Skeletal muscle satellite cell (primary cell): Measurements from ENCODE around the gene FAM151B. TPM values are rescaled to one million over a fixed set of nuclear protein-coding genes. Genes with fewer than 3 reads are reported as not detected.
"Not testable (repeated sequence)": the region's sequence is repeated elsewhere in the genome, so short reads cannot be mapped to it uniquely, and the experiment has no call there.

ENCODE experiments used
- H3K27me3 ChIP-seq: 2 replicates; pipeline ENCODE4 v1.7.0; 2013; ENCODE audit warnings: low read length; ENCODE audit not compliant: control insufficient read depth, insufficient read depth
- H3K36me3 ChIP-seq: 2 replicates; pipeline ENCODE4 v1.7.0; 2013; ENCODE audit warnings: mild to moderate bottlenecking, control low read depth, low read length; ENCODE audit not compliant: insufficient read depth
- H3K4me1 ChIP-seq: 2 replicates; pipeline ENCODE4 v1.7.0; 2013; ENCODE audit warnings: low read length; ENCODE audit not compliant: control insufficient read depth, insufficient read depth
- H3K4me2 ChIP-seq: 2 replicates; pipeline ENCODE4 v1.7.0; 2013; ENCODE audit warnings: mild to moderate bottlenecking, low read length
- H3K4me3 ChIP-seq: 2 replicates; pipeline ENCODE4 v1.7.0; 2013; ENCODE audit warnings: low read length
- H3K9ac ChIP-seq: 2 replicates; pipeline ENCODE4 v1.7.0; 2013; ENCODE audit warnings: mild to moderate bottlenecking, low read depth, low read length, moderate library complexity
- H3K9me3 ChIP-seq: replicated peaks from 2 replicates; pipeline ENCODE4 v1.7.0; 2013; ENCODE audit warnings: mild to moderate bottlenecking, control low read depth, low read length
- total RNA-seq: library from RNA; depleted of rRNA; stranded (reverse); fragments of >200 nt; gene quantifications from 2 replicates; pipeline ENCODE4 v1.2.3, GENCODE V29; 2012; rRNA removed

The FAM151B gene, protein sequence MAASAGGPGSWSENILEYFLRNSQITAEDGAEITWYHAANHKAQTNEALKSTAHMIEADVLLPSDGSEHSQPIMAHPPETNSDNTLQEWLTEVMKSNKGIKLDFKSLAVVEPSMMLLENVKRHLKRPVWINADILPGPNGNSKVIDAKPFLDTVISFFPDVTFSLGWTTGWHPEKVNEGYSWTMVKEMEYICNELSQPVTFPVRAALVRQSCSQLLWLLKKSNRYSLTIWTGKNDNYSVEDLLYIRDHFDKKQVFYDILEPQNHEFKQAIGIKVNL
- total RNA-seq = 1.5 and 2.6 TPM in 2 replicates

DNA sequence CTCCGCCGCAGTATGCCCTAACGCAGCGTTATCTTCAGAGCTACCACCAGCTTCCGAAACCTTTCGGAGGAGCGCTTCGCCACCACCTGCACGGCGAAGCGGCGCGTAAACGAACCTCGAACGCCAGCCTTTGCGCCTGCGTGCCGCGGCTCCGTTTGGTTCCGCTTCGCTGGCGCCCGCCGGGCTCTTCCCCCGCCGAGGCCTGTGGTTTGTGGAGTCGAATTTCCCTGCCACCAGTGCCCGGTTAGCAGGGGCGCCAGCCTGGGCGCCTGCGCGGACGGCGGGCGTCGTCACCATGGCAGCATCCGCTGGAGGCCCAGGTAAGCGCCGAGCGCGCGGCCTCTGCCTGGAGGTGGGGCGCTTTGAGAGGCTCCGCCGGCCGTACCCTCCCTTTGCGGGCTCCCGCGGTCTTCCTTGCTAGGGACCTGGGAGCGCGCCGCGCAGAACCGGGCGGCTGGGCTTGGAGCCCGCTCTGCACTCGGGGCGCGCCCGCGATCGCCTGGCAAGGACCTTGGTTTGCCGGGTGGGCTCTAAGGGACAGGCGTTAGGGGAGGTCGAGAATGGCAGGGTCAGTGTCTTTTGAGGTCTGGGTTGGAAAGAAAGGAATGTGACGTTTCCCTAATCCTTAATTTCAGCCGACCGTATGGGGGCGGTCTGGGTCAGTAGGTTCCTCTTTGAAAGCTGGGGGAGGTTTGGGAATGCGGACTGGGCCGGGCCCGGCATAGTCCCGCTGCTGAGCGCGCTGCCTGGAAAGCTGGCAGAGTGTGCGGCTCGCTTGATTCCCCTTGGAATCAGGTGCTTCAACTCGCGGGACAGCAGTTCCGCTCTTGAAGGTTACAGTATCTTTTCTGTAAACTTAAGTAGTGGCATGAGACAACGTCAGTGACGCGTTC lies at the start of gene FAM151B:
Gene FAM151B, plus strand, starts transcription at position 272 of the 893 bp plus-strand sequence. Its CDS starts 24 bp downstream, at position 296.
- H3K9ac ChIP-seq = peak within 1 kb of the TSS; percentile 83
- peaks cover 6% of the 10 kb centered on the region for H3K36me3 ChIP-seq
- H3K4me1 ChIP-seq = peaks cover 3% of the 10 kb centered on the region
- H3K4me3 ChIP-seq = peak within 1 kb of the TSS; percentile 86
- H3K9me3 ChIP-seq = no peaks in the 10 kb centered on the region
- H3K27me3 ChIP-seq = no peaks in the 10 kb centered on the region
- H3K4me2 ChIP-seq = peak within 1 kb of the TSS; percentile 98

GRCh38 chr5:80438739-80439138 lies 49.2 kb upstream of the FAM151B start:
- Histone ChIP-seq H3K4me3 (no peak overlapping the region), H3K9me3 (no peaks in the 10 kb centered on the region), H3K9ac (no peak overlapping the region), H3K27me3 (no peaks in the 10 kb centered on the region), H3K4me1 (peaks cover 3% of the 10 kb centered on the region), H3K4me2 (no peak overlapping the region), H3K36me3 (peaks cover 42% of the 10 kb centered on the region)

DNA sequence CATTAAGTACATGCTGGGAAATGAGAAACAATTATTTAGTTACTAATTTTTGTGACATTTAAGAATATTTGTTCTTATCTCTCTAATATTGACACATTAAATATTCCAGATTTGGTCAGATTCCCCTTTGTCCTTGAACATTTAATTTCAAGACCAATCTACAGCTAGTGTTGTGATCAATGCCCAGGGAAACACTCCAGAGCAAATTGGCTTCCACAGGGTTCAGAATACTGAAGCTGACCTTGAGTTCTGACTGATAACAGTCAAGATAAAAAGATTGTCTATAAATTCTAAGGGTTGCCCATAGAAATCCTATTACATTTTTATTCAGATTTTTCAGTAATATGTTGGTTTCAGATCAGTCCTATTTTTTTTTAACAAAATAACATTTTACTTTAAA lies 48.7 kb upstream of the FAM151B start:
- Histone ChIP-seq H3K36me3 (peaks cover 46% of the 10 kb centered on the region), H3K4me2 (no peak overlapping the region)

DNA sequence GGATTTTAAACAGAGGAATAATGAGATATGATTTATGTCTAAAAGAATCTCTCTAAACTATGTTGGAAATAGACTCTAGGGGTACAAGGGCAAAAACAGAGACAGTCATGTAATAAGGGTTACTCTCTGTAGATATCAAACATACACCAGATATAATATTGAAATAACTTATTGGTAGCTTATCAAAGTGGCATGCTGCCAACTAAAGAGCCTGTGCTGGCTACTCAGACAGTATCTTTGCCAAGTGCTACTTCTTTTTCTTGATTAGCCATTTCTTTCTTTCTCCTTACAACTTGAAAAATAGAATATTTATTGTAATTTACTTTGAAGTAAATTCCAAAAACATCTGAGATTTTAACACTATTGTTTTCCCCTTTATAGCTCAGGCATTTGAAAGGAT lies 45.2 kb upstream of the FAM151B start:
- Histone ChIP-seq H3K27me3 (no peaks in the 10 kb centered on the region), H3K4me2 (no peak overlapping the region), H3K4me3 (no peak overlapping the region), H3K9ac (no peak overlapping the region), H3K9me3 (no peaks in the 10 kb centered on the region), H3K4me1 (no peaks in the 10 kb centered on the region), H3K36me3 (peaks cover 40% of the 10 kb centered on the region)

More for the DNA sequence above, 48.7 kb upstream of the FAM151B start:
- Histone ChIP-seq H3K4me3 (no peak overlapping the region), H3K9me3 (no peaks in the 10 kb centered on the region), H3K4me1 (peaks cover 3% of the 10 kb centered on the region), H3K27me3 (no peaks in the 10 kb centered on the region), H3K9ac (no peak overlapping the region)

DNA sequence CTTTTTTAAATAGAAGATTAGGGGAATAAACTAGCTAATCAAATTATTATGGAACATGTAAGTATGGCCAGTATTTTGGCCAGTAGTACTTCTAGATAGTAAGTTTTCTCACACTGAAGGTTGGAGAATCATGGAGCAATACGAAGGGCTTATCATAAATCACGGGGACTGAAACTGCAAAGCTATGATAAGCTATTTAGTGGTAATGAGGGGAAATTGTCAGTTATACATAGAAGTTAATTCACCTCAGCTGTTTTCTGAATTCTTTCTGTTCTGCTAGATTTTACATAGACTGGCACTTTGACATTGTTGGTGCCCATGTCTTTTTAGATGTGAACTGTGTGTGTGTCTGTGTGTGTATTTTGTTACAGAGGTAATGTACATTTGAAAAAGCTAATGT lies 34.5 kb upstream of the FAM151B start:
- Histone ChIP-seq H3K36me3 (peaks cover 36% of the 10 kb centered on the region), H3K27me3 (no peaks in the 10 kb centered on the region), H3K4me2 (no peak overlapping the region), H3K4me1 (no peaks in the 10 kb centered on the region), H3K4me3 (no peak overlapping the region), H3K9me3 (no peaks in the 10 kb centered on the region), H3K9ac (no peak overlapping the region)

DNA sequence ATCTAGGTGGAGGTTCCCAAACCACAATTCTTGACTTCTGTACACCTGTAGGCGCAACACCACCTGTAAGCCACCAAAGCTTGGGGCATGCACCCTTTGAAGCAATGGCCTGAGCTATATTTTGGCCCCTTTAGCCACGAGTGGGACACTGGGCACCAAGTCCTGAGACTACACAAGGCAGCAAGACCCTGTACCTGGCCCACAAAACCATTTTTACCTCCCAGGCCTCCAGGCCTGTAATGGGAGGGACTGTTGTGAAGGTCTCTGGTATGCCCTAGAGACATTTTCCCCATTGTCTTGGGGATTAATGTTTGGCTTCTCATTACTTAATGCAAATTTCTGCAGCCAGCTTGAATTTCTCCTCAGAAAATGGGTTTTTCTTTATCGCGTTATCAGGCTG lies 24.6 kb upstream of the FAM151B start:
- Histone ChIP-seq H3K4me3 (no peak overlapping the region), H3K4me1 (no peaks in the 10 kb centered on the region), H3K9me3 (no peaks in the 10 kb centered on the region), H3K4me2 (no peak overlapping the region), H3K36me3 (peaks cover 35% of the 10 kb centered on the region), H3K9ac (no peak overlapping the region), H3K27me3 (no peaks in the 10 kb centered on the region)

DNA sequence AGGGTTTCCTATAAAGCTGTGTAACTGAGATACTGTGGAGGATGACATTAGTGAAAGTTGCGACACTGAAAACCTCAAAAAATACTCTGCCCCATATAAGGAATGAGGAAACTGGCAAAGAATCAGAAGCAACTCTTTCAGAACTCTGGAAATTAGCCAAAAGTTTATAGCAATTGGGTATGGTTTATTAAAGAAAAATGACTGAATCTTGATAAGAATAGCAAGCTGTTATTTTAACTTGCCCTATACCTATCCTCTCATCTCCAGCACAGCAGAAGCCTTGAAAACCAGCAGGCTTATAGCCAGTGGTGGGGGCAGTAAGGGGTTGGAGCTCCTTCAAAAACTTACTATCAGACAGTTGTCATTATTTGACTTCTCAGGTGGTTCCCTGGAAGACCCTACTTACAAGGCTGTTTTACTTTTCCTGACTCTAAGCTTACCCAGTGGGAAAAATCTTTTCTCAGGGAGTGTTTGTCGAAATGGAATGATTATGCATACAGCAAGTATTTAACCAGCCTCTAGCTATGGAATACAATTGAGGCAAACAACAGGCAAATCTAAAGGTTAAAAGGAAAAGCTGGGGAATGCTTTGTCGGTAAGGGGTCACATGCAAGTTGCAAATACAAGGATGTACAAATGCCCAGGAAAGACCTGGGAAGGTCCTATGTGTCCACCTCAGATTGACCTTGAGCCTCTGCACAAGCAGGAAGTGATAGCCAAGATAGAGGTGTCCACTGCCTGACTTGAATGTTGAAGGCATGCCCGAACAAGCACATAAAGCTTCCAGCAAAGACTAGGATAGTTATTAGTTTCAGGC lies 21.0 kb upstream of the FAM151B start:
- Histone ChIP-seq H3K4me1 (no peaks in the 10 kb centered on the region), H3K9ac (no peak overlapping the region), H3K4me2 (peak overlapping the region; percentile 7), H3K36me3 (peaks cover 22% of the 10 kb centered on the region), H3K4me3 (no peak overlapping the region), H3K27me3 (no peaks in the 10 kb centered on the region), H3K9me3 (no peaks in the 10 kb centered on the region)

GRCh38 chr5:80468131-80468530 lies 19.8 kb upstream of the FAM151B start:
- no peaks in the 10 kb centered on the region for H3K9me3 ChIP-seq
- no peak overlapping the region for H3K9ac ChIP-seq
- H3K36me3 ChIP-seq = peaks cover 19% of the 10 kb centered on the region
- no peak overlapping the region for H3K4me2 ChIP-seq
- H3K4me3 ChIP-seq = no peak overlapping the region
- H3K4me1 ChIP-seq = no peaks in the 10 kb centered on the region
- H3K27me3 ChIP-seq = no peaks in the 10 kb centered on the region

DNA sequence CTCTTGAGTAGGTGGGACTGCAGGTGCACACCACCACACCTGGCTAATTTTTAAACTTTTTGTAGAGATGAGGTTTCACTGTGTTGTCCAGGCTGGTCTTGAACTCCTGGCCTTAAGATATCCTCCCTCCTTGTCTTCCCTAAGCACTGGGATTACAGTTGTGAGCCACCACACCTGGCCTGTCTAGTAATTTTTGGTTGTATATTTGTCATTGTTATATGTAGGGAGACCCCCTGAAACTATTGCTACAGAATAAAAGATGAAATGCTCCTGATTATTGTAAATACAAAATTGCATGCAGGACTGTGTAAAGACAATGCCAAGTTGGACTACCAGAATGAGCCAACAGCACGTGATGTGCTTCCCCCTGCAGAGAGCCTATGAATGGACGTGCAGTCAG lies 17.3 kb upstream of the FAM151B start:
- not testable (repeated sequence) for H3K4me2 ChIP-seq

GRCh38 chr5:80474929-80475328 lies 13.0 kb upstream of the FAM151B start:
- no peaks in the 10 kb centered on the region for H3K4me1 ChIP-seq

More for the DNA sequence above, 17.3 kb upstream of the FAM151B start:
- not testable (repeated sequence) for H3K9me3 ChIP-seq, H3K4me1 ChIP-seq, H3K9ac ChIP-seq, H3K27me3 ChIP-seq, H3K4me3 ChIP-seq
- H3K36me3 ChIP-seq = peaks cover 27% of the 10 kb centered on the region

GRCh38 chr5:80479713-80480112 lies 8.2 kb upstream of the FAM151B start:
- no peaks in the 10 kb centered on the region for H3K9me3 ChIP-seq
- H3K4me2 ChIP-seq = no peak overlapping the region
- no peak overlapping the region for H3K9ac ChIP-seq
- H3K4me1 ChIP-seq = no peaks in the 10 kb centered on the region
- H3K4me3 ChIP-seq = no peak overlapping the region
- H3K27me3 ChIP-seq = no peaks in the 10 kb centered on the region
- peaks cover 25% of the 10 kb centered on the region for H3K36me3 ChIP-seq

More at GRCh38 chr5:80474929-80475328, 13.0 kb upstream of the FAM151B start:
- Histone ChIP-seq H3K4me3 (no peak overlapping the region), H3K27me3 (no peaks in the 10 kb centered on the region), H3K9ac (no peak overlapping the region), H3K4me2 (no peak overlapping the region), H3K9me3 (no peaks in the 10 kb centered on the region), H3K36me3 (peaks cover 28% of the 10 kb centered on the region)
